Osteoblast (primary cell): Measurements from ENCODE around the gene MACROD2. TPM values are rescaled to one million over a fixed set of nuclear protein-coding genes. Genes with fewer than 3 reads are reported as not detected.
A peak's percentile ranks its signal among the peaks of the same experiment; 100 is the strongest.

Experiments used
- DNase-seq: peaks from one replicate; pipeline ENCODE4 v3.0.0; 2011; ENCODE audit warnings: low spot score, mixed read lengths; ENCODE audit not compliant: insufficient read length; ENCODE audit errors: missing footprints
- H2AFZ ChIP-seq: 2 replicates; pipeline ENCODE4 v1.6.0; 2011; ENCODE audit warnings: mild to moderate bottlenecking, low read length
- H3K27ac ChIP-seq: 2 replicates; pipeline ENCODE4 v1.5.1; 2011; ENCODE audit warnings: mild to moderate bottlenecking, low read depth, low read length, moderate library complexity
- H3K27me3 ChIP-seq: 2 replicates; pipeline ENCODE4 v1.6.0; 2012; ENCODE audit warnings: mild to moderate bottlenecking, control low read depth, inconsistent platforms, low read length, moderate library complexity; ENCODE audit not compliant: insufficient read depth
- H3K36me3 ChIP-seq: 2 replicates; pipeline ENCODE4 v1.5.1; 2011; ENCODE audit warnings: mild to moderate bottlenecking, low read length, control low read depth, moderate library complexity; ENCODE audit not compliant: insufficient read depth
- H3K4me1 ChIP-seq: 2 replicates; pipeline ENCODE4 v1.5.1; 2011; ENCODE audit warnings: mild to moderate bottlenecking, low read length, control low read depth, moderate library complexity; ENCODE audit not compliant: insufficient read depth
- H3K4me2 ChIP-seq: 2 replicates; pipeline ENCODE4 v1.6.0; 2011; ENCODE audit warnings: mild to moderate bottlenecking, low read length; ENCODE audit not compliant: insufficient read depth
- H3K4me3 ChIP-seq: fragments of 200-600 bp; sonication (generic); 3 replicates; pipeline ENCODE4 v1.5.1; 2012; ENCODE audit warnings: mild to moderate bottlenecking, low read length, inconsistent platforms; ENCODE audit not compliant: insufficient read depth
- H3K79me2 ChIP-seq: 2 replicates; pipeline ENCODE4 v1.6.0; 2012; ENCODE audit warnings: mild to moderate bottlenecking, low read length, control low read depth, inconsistent platforms; ENCODE audit not compliant: insufficient read depth
- H3K9me3 ChIP-seq: 2 replicates; pipeline ENCODE4 v1.5.1; 2011; ENCODE audit warnings: low read depth, low read length, control low read depth
- H4K20me1 ChIP-seq: 2 replicates; pipeline ENCODE4 v1.6.0; 2012; ENCODE audit warnings: mild to moderate bottlenecking, low read length, control low read depth; ENCODE audit not compliant: insufficient read depth
- CTCF ChIP-seq: IDR thresholded peaks from 2 replicates; pipeline ENCODE4 v1.5.1; 2011; ENCODE audit warnings: mild to moderate bottlenecking, low read depth, low read length, moderate library complexity; ENCODE audit errors: extremely low read depth
- total RNA-seq: library from RNA; depleted of rRNA; stranded (reverse); fragments of >200 nt; gene quantifications from 2 replicates; pipeline ENCODE4 v1.2.3, GENCODE V29; 2012

Gene MACROD2
- total RNA-seq, 1 donor, result 4.0 TPM

GRCh38 chr20:15814360-15814759 is 1819.0 kb downstream of the MACROD2 start:
- no peak overlapping the region for H3K27ac ChIP-seq
- no peak overlapping the region for H3K4me2 ChIP-seq
- H3K79me2 ChIP-seq, result no peaks in the 10 kb centered on the region
- H2AFZ ChIP-seq, result no peak overlapping the region
- H3K9me3 ChIP-seq, result no peaks in the 10 kb centered on the region
- no peaks in the 10 kb centered on the region for H3K27me3 ChIP-seq
- no peak overlapping the region for H3K4me3 ChIP-seq
- H3K4me1 ChIP-seq, result no peaks in the 10 kb centered on the region
- no peak for DNase-seq
- H4K20me1 ChIP-seq, result no peaks in the 10 kb centered on the region
- no peaks in the 10 kb centered on the region for H3K36me3 ChIP-seq
- no peak for TF ChIP-seq CTCF

- H3K4me3 ChIP-seq, result no peak overlapping the region
- H3K36me3 ChIP-seq, result no peaks in the 10 kb centered on the region
- H2AFZ ChIP-seq, result no peak overlapping the region
- H3K27ac ChIP-seq, result no peak overlapping the region
- no peaks in the 10 kb centered on the region for H3K4me1 ChIP-seq
- DNase-seq, result peak; percentile 8
- H3K79me2 ChIP-seq, result no peaks in the 10 kb centered on the region
- H4K20me1 ChIP-seq, result no peaks in the 10 kb centered on the region
- TF ChIP-seq CTCF, result no peak
- H3K27me3 ChIP-seq, result no peaks in the 10 kb centered on the region
- no peaks in the 10 kb centered on the region for H3K9me3 ChIP-seq
- no peak overlapping the region for H3K4me2 ChIP-seq
These were observed 1819.6 kb downstream of the MACROD2 start for GRCh38 chr20:15814911-15815310.

GRCh38 chr20:15817351-15817750 is 1822.0 kb downstream of the MACROD2 start:
- Histone ChIP-seq H3K4me3 (no peak overlapping the region), H3K4me1 (no peaks in the 10 kb centered on the region), H3K27me3 (no peaks in the 10 kb centered on the region), H3K4me2 (no peak overlapping the region), H3K9me3 (no peaks in the 10 kb centered on the region), H3K27ac (no peak overlapping the region), H3K79me2 (no peaks in the 10 kb centered on the region), H2AFZ (no peak overlapping the region), H3K36me3 (no peaks in the 10 kb centered on the region), H4K20me1 (no peaks in the 10 kb centered on the region)
- DNase-seq, result no peak
- no peak for TF ChIP-seq CTCF

GRCh38 chr20:15818651-15819071 is 1823.3 kb downstream of the MACROD2 start:
- DNase-seq, result no peak

More at GRCh38 chr20:15818651-15819071, 1823.3 kb downstream of the MACROD2 start:
- Histone ChIP-seq H3K9me3 (no peaks in the 10 kb centered on the region), H3K36me3 (no peaks in the 10 kb centered on the region), H3K79me2 (no peaks in the 10 kb centered on the region), H2AFZ (no peak overlapping the region), H3K4me3 (no peak overlapping the region), H3K27ac (no peak overlapping the region), H3K4me1 (no peaks in the 10 kb centered on the region), H3K4me2 (no peak overlapping the region), H4K20me1 (no peaks in the 10 kb centered on the region), H3K27me3 (no peaks in the 10 kb centered on the region)
- no peak for TF ChIP-seq CTCF
